GM21423 (cell line): ENCODE measurements around the gene PTPN2.
A peak's percentile ranks its signal among the peaks of the same experiment; 100 is the strongest.

Experiments used
- ATAC-seq: cut with Tn5 transposase; IDR thresholded peaks from one replicate; pipeline ENCODE4 v1.9.1; 2021; ENCODE audit warnings: mild to moderate bottlenecking, moderate library complexity; ENCODE audit not compliant: unreplicated experiment

PTPN2 gene

GRCh38 chr18:12860530-12860929 lies 23.5 kb downstream of the PTPN2 start:
- no peak for ATAC-seq

GRCh38 chr18:12858991-12859390 lies 25.0 kb downstream of the PTPN2 start:
- no peak for ATAC-seq

GRCh38 chr18:12857991-12858544 lies 26.0 kb downstream of the PTPN2 start:
- ATAC-seq: no peak

- no peak for ATAC-seq
These were observed 26.7 kb downstream of the PTPN2 start for GRCh38 chr18:12857215-12857905.

- ATAC-seq: no peak
These were observed 28.1 kb downstream of the PTPN2 start for GRCh38 chr18:12855916-12856315.

GRCh38 chr18:12852566-12853315 lies 31.3 kb downstream of the PTPN2 start:
- no peak for ATAC-seq

GRCh38 chr18:12851716-12852115 lies 32.3 kb downstream of the PTPN2 start:
- ATAC-seq: no peak

GRCh38 chr18:12849548-12849947 lies 34.5 kb downstream of the PTPN2 start:
- ATAC-seq: no peak

- ATAC-seq: no peak
These were observed 35.6 kb downstream of the PTPN2 start for GRCh38 chr18:12848405-12848804.

- ATAC-seq: no peak
These were observed 39.6 kb downstream of the PTPN2 start for GRCh38 chr18:12844391-12844790.

GRCh38 chr18:12843420-12844350 lies 40.4 kb downstream of the PTPN2 start:
- no peak for ATAC-seq

GRCh38 chr18:12842459-12843380 lies 41.3 kb downstream of the PTPN2 start:
- ATAC-seq: no peak

GRCh38 chr18:12841070-12841469 lies 43.0 kb downstream of the PTPN2 start:
- ATAC-seq: no peak

GRCh38 chr18:12840382-12840781 lies 43.7 kb downstream of the PTPN2 start:
- ATAC-seq: no peak

- ATAC-seq: peak; percentile 76
These were observed 44.4 kb downstream of the PTPN2 start for GRCh38 chr18:12839526-12840196.

- ATAC-seq: peak; percentile 38
These were observed 44.9 kb downstream of the PTPN2 start for GRCh38 chr18:12839057-12839525.

GRCh38 chr18:12838178-12838634 lies 45.8 kb downstream of the PTPN2 start:
- ATAC-seq: no peak

- no peak for ATAC-seq
These were observed 46.3 kb downstream of the PTPN2 start for GRCh38 chr18:12837747-12838146.

GRCh38 chr18:12836551-12836950 lies 47.5 kb downstream of the PTPN2 start:
- no peak for ATAC-seq
